Smooth muscle cell of the coronary artery (primary cell): ENCODE measurements around the gene ANKRD6. TPM values are rescaled to one million over a fixed set of nuclear protein-coding genes. Genes with fewer than 3 reads are reported as not detected.

Experiments
- total RNA-seq: library from RNA; depleted of rRNA; stranded (reverse); fragments of >200 nt; gene quantifications from 2 replicates; pipeline ENCODE4 v1.2.3, GENCODE V29; 2014; ENCODE audit warnings: low replicate concordance

Gene ANKRD6
- 16.5 and 18.5 TPM in 2 replicates for total RNA-seq

DNA sequence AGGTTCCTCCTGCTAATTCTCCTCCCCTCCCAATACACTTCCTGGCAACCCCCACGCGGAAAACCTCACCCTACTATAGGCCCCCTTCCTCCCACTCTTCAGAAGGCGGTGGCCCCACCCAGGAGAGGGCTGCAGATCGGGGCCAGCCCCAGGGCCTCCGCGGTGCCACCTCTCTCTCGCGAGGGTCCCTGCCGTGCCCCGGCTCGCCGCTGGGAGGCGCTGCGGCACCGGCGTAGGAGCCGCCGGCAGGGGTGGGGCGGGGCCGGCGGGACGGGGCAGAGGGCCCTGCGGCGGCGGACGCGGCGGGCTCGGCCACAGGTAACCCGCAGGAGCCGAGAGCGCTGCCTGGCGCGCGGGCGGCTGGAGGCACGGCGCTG, at the start of gene ANKRD6:
TSS of gene ANKRD6 (plus strand) at position 278 of the 377 bp plus-strand sequence. CDS start 133,825 bp downstream, outside the sequence.

DNA sequence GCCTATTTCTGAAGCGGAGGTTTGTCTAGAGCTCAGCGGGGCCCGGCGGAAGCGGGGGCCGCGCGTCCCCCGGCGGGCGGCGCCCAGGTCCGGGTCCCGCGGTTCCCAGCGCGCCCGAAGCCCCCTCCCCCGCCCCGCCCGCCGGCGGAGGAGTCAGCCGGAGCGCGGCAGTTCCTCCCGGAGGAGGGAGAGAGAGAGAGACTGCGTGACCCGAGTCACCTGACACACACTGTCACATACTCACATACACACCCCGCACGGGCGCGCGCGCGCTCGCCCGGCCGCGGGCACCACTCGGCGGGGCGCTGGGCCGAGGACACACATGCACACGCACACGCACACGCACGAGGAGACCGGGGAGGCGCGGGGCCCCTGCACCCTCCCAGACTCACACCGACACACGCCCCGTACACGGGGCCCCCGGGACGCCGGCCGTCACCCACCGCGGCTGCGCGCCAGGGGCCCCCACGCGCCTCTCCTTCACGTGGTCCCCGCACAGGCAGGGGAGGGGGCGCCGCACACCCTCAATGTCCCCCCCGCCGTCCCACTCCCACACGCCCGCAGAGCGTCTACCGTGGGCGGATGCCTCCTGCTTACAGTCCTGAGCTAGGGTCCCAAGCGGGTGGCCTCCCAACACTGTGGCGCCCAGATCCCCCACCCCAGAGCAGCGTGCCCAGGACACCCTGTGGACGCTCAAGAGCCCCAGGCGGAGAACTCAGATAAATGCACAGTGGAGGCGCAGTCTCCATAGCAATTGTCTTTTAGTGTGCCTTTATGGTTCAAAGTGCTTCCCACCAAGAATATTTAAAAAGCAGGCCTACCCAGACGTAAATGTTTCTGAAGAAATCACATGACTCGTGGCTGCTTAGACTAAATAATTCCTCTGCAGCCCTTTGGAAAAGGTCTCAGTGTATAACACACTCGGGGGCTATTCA, 20.6 kb upstream of the ANKRD6 start, which contains the start of gene RRAGD:
TSS of gene RRAGD (minus strand) at position 203 of the 935 bp plus-strand sequence. CDS start 280 bp downstream, outside the sequence.

DNA sequence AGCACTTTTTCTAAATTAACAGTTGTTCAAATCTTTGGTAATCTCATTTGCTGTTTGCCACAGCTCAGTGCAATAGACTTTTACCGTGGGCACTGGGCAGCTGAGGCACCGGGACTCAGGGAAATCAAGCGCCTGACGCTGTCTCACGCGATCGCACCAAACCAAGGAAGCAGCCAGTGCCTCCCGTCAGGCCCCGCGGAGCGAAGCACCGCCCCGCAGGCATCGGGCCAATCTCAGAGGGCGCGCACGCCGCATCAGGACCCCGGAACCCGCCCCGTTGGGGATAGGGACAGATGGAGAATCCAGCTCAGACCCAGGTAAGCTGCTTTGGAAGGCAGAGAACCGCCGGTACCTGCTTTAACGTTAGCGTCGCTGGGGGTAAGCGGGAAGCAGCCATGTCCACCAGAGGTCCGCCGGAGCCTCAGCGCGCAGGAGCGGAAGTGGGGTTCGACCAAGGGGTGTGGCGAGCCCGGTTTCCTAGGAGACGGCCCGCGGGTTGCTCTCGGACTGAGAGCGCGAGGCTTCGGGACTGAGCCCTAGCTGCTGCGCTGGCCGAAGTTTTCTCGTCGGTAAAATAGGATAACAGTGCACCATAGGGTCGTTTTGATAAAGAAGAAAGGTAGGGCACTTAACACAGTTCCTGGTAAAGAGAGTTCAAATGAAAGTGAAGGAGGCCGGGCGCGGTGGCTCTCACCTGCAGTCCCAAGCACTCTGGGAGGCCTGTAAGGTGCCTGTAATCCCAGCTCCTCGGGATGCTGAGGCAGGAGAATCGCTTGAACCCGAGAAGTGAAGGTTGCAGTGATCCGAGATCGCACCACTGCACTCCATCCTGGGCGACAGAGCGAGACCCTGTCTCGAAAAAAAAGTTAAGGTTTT, 205.6 kb downstream of the ANKRD6 start, which contains the start of gene LYRM2:
TSS of gene LYRM2 (minus strand) at position 428 of the 876 bp plus-strand sequence. CDS start at position 397, 31 bp downstream.

Other genes starting within 250 kb of the ANKRD6 start
- gene GABRR1, start 215.8 kb upstream of the ANKRD6 start, total RNA-seq, result not detected in 2 replicates
- gene GABRR2, start 117.9 kb upstream of the ANKRD6 start, total RNA-seq, result 0.23 and 0.35 TPM in 2 replicates
- 11.5 and 37.2 TPM in 2 replicates for gene UBE2J1, start 80.4 kb upstream of the ANKRD6 start, total RNA-seq
- gene RRAGD, start 20.9 kb upstream of the ANKRD6 start, total RNA-seq, result 0.68 and 4.9 TPM in 2 replicates
- gene LYRM2, start 205.6 kb downstream of the ANKRD6 start, total RNA-seq, result 6.4 and 11.4 TPM in 2 replicates